ENCODE data around the gene EEF2KMT. TPM values are rescaled to one million over a fixed set of nuclear protein-coding genes. Genes with fewer than 3 reads are reported as not detected.
"Not testable (repeated sequence)": the region's sequence is repeated elsewhere in the genome, so short reads cannot be mapped to it uniquely, and the experiment has no call there.

The EEF2KMT gene
- total RNA-seq, 6 experiments from 2014 or later, result 6.0 to 10.8 (median 7.4) TPM

DNA sequence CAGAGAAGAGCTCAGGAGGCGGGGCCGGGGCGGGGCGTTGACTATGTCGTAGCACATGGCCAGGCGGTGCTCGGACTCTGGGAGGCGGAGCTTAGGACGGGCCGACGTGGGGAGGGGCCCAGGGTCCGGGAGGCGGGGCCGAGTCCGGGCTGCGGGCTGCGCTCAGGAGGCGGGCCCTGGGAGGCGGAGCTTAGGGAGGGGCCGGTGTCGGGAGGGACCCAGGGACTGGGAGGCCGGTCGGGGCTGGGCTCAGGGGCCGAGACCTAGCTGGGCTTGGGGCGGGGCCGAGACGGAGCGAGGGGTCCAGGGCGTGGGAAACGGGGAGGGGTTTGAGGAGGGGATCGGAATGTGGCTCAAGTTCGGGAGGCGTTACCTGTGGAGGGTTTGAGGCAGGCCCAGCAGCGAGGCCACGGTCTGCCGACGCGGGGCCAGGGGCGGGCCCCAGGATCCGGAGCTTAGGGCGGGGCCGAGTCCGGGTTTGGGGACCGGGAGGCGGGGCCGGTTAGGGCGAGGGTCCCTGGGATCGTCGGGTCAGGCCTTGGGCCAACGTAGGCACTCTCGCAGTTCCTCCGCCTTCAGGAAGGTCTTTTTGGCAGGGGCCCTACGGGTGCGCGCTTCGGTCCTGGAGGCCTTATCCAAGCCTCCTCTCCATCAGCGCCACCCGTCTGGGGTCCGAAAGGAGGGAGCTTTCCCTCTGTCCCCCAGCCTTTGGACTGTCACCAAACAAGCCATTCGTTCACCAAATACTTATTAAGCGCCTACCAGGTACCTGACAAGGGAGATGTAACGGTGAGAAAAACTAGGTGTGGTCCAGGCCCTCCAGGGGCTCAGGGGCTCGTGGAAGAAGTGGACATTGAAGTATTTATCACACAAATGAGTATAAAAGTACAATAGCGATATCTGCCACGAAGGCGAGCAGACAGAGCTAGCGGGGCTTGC is 895 bp upstream of the EEF2KMT start:
- ATAC-seq; intact Hi-C loops (cut with DNase I); H3K27me3 ChIP-seq; H3K36me3 ChIP-seq; H3K4me1 ChIP-seq; H3K9me3 ChIP-seq: not testable (repeated sequence)
- under 1% methylated on average over 21 of the region's 67 CpGs for WGBS (ENCODE audit: insufficient coverage, low coverage, low lambda C conversion rate, missing lambda C conversion rate)
- peak; percentile 86 to 90 (median 89) for DNase-seq
- Histone ChIP-seq H3K4me3 (peak overlapping the region; percentile 54 to 66 (median 61)), H3K27ac (peak overlapping the region; percentile 28 to 53 (median 36))
- TF ChIP-seq POLR2A (IDR thresholded peaks at IDR 0.05), result peak; percentile 11

DNA sequence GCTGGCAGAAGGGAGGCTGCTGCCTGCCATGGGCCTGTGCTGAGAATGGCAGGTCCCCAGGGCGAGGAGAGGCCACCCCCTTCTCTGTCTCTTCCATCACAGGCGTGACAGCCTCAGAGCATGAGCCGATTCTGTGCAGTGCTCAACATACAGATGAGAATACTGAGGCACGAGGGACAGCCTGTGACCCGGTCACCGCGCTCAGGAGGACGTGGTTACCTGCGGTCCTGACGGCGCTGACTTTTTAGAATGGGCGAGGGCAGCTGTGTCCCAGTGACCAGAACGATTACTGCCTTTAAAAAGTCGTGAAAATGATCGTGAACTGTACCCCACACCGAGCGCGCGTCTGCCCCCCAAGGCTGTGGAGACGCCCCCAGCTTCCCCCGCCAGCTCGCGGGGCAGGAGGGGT is 530 bp downstream of the EEF2KMT start:
- H3K9me3 ChIP-seq; H3K36me3 ChIP-seq; H3K4me1 ChIP-seq; ATAC-seq; H3K27me3 ChIP-seq; intact Hi-C loops (cut with DNase I): not testable (repeated sequence)
- WGBS (ENCODE audit: insufficient coverage, low coverage, low lambda C conversion rate, missing lambda C conversion rate), result no CpG with 5 or more reads among the region's 23 CpGs
- Histone ChIP-seq H3K27ac (peak overlapping the region; percentile 31 to 51 (median 33)), H3K4me3 (peak overlapping the region; percentile 71 to 89 (median 79))
- peak in 1 of 3 donors; percentile 35 for DNase-seq

DNA sequence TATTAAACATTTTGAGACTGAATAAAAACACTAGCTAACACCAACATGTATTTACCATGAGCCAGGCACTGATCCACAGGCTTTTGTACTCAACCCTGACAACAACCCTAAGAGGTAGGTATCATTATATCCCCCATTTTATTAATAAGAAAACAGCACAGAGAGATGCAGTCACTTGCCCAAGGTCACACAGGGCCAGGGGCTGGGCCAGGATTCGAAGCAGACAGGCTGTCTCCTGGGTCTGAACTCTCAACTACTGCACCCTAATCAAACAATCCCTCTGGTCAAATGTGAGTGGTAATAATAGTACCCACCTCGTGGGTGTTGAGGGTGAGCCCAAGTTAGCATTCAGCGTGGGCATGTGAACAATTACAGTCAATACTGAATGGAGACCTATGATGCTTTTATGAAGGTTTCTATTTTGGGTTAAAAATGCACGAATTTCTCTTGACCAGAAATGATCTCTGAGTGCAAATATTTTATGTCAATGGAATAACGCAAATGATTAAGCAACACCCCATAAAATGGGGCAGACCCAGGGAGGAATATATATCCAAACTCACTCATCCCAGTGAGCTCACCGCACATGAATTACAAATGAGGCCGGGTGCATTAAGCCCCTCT is 1.0 kb downstream of the EEF2KMT start:
- ATAC-seq; DNase-seq; H3K27ac ChIP-seq; H3K36me3 ChIP-seq; H3K27me3 ChIP-seq; intact Hi-C loops (cut with DNase I); H3K9me3 ChIP-seq; H3K4me1 ChIP-seq: not testable (repeated sequence)
- WGBS (ENCODE audit: insufficient coverage, low coverage, low lambda C conversion rate, missing lambda C conversion rate), result 29% methylated on average over 7 of the region's 7 CpGs
- H3K4me3 ChIP-seq, result peak overlapping the region; percentile 71 to 89 (median 79)

DNA sequence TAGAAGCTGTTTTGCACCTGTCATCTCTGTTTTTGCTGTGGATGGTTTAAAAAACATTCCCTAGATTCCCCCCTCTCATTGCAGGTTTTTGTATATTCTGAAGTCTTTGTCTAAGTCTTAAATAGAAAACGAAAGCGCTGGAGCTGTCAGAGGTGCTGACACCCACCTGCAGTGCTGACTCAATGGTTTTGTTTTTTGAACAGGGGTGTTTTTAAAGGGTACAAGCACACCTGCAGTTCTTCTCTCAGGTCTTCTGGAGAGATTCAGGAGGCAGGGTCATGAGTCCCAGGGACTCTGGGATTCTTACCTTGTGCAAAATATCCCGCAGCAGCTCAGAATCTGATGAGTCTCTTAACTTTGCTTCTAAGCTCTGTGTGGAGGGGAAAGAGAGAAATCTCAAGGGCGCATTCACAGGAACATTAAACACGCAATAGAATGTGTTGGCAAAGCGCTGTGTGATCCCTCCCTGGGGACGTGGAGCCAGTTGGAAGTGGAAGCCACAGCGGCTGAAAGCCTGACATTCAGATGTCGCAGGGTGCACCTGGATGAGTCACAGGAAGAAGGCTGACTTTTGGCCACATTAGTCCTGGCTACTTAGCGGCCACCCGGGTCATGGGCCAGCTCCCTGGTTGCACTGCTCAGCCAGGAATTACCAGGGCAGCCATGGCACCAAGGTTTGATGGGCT is 2.3 kb downstream of the EEF2KMT start:
- H3K4me3 ChIP-seq; H3K27ac ChIP-seq; H3K36me3 ChIP-seq; H3K4me1 ChIP-seq; ATAC-seq; H3K9me3 ChIP-seq; DNase-seq; intact Hi-C loops (cut with DNase I); H3K27me3 ChIP-seq: not testable (repeated sequence)
- 90% methylated on average over 4 of the region's 11 CpGs for WGBS (ENCODE audit: insufficient coverage, low coverage, low lambda C conversion rate, missing lambda C conversion rate)

DNA sequence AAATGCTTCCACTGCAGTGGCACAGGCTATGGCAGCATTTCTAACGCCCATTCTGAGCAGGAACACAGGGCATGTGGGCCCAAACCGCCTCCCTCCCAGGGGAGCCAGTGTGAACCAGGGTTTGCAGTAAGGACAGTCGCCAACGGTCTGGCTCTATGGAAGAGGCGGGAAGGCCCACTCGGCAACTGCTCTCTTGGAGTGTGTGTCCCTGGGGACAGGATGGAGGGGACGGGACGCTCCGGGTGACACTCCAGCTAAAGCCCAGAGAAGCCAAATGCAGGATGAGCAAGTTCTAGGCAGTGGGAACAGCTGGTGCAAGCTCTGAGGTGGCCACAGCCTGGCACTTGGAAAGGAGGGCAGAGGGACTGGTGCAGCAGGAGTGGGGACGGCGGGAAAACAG is 3.8 kb downstream of the EEF2KMT start:
- intact Hi-C loops (cut with DNase I); DNase-seq; H3K9me3 ChIP-seq; H3K27me3 ChIP-seq; ATAC-seq; H3K4me3 ChIP-seq; H3K27ac ChIP-seq; H3K36me3 ChIP-seq; H3K4me1 ChIP-seq: not testable (repeated sequence)
- 92% methylated on average over 2 of the region's 11 CpGs for WGBS (ENCODE audit: insufficient coverage, low coverage, low lambda C conversion rate, missing lambda C conversion rate)

DNA sequence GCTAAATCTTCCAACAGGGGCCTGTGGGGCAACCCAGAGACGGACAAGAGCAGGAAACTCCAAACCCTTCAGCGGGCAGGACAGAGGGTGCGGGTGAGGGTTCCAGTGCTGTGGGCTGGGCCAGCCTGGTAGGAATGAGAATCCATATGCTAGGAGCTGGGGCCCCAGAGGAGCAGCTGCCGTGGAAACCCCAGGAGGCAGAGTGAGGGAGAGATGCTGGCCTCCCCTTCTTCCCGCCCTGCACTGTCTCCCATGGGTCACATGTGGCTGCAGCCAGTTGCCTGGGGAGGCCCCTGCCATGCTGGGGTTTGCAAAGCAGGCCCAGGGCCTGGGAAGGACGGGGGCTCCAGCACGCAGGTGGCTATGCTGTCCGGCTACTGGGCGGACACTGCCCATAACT is 4.5 kb downstream of the EEF2KMT start:
- WGBS (ENCODE audit: insufficient coverage, low coverage, low lambda C conversion rate, missing lambda C conversion rate), result 100% methylated on average over 1 of the region's 9 CpGs

DNA sequence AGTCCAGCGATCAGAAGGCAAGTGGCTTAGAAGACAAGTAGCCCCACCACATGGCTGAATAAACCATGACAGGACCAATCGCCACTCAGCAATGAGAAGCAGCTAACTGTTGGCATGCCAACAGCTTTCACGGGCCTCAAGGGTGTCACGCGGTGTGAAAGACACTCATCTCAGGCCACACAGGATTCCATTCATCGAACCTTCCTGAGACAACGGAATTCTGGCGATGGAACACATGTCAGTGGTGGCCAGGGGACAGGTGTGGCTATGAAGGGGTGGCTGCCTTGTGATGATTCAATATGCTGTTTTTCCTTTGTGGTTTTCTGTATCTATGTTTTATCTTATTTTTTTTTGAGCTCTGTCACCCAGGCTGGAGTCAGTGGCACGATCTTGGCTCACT is 7.0 kb downstream of the EEF2KMT start:
- WGBS (ENCODE audit: insufficient coverage, low coverage, low lambda C conversion rate, missing lambda C conversion rate), result 77% methylated on average over 2 of the region's 9 CpGs
- DNase-seq; intact Hi-C loops (cut with DNase I); H3K27ac ChIP-seq; H3K9me3 ChIP-seq; H3K36me3 ChIP-seq; H3K4me3 ChIP-seq; H3K27me3 ChIP-seq; H3K4me1 ChIP-seq; ATAC-seq: not testable (repeated sequence)

More for the DNA sequence above, 4.5 kb downstream of the EEF2KMT start:
- H3K27me3 ChIP-seq; ATAC-seq; H3K4me1 ChIP-seq; H3K9me3 ChIP-seq; H3K36me3 ChIP-seq; DNase-seq; H3K4me3 ChIP-seq; intact Hi-C loops (cut with DNase I); H3K27ac ChIP-seq: not testable (repeated sequence)

DNA sequence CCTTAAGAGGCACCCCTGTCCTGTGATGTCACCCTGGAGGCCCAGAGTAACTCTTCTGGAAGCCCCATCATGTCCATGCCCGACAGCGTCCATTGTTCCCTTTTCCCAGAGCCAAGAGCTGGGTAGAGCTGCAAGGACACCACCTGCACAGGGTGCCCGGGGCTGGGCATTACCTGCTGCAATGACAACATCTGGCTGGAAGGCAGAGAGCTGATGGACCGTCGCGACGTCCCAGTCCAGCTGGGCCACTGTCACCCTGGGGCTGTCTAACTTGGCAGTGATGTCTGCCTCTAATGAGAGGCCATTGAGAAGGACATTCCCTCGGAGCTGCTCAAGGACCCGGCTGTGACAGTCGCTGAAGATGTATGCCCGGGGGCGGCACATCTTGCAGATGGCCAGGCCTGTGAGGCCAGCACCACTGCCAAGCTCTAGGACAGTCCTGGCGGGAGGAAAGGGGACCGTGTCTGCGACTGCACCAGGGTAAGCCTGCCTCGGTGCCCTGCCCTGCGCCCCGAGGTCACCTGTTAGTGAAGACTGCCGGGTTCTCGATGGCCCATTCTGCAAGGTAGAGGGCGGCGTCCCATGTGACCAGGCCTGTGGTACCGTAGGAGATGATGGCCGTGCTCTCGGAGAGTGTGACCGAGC is 7.6 kb downstream of the EEF2KMT start:
- H3K27me3 ChIP-seq; H3K4me1 ChIP-seq; H3K36me3 ChIP-seq; H3K9me3 ChIP-seq; DNase-seq; H3K27ac ChIP-seq; ATAC-seq; intact Hi-C loops (cut with DNase I); H3K4me3 ChIP-seq: not testable (repeated sequence)
- no CpG with 5 or more reads among the region's 26 CpGs for WGBS (ENCODE audit: insufficient coverage, low coverage, low lambda C conversion rate, missing lambda C conversion rate)

DNA sequence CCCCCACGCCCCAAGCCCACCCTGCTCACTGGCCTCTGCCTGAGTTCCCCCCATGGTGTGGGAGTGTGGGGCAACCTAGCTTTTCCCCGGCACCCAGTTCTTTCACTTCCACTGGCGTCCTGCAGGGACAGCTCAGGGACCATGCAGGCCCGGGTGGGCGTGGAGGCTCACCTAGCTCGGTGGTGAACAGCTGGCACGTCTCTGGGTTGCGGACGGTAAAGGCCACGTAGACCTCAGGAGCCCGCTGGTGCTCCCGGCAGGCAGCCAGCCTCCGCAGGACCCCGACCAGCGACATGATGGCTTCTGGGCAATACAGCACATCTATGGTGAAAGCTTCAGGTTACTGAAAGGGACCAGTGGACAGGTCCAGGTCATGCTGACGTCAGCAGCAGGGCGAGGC is 8.7 kb downstream of the EEF2KMT start:
- ATAC-seq; intact Hi-C loops (cut with DNase I); DNase-seq; H3K27me3 ChIP-seq; H3K4me1 ChIP-seq; H3K9me3 ChIP-seq; H3K27ac ChIP-seq; H3K4me3 ChIP-seq: not testable (repeated sequence)
- peaks cover 0 to 11% (median 0%) of the 10 kb centered on the region in 4 donors for H3K36me3 ChIP-seq
- 88% methylated on average over 11 of the region's 17 CpGs for WGBS (ENCODE audit: insufficient coverage, low coverage, low lambda C conversion rate, missing lambda C conversion rate)

DNA sequence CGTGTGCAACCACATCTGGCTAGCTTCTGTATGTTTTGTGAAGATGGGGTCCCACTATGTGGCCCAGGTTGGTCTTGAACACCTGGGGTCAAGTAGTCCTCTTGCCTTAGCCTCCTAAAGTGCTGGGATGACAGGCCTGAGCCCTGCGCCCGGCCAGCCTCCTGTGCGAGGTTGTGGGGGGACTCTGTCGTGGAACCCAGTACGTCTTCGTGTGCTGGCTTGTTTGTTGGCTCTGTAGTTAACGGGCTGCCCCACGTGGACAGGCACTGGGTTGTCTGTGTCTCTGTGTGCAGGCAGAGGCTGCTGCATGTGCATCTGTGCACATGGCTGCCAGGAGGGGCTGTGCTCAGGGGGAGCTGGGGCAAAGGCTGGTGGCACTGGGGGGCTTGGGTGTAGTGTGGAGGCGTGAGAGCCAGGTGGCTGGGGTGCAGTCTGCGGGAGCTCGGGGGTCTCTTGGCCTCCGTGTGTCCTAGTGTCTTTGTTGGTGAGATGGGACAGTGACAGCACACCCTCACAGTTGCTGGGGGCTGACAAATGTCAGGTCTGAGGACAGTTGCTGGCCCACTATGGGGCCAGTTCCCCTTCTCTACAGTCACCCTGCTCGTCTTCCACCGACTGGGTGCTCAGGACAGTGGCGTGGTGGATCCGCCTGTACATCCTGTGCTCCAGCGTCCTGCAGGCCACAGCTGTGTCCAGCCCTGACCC is 9.4 kb downstream of the EEF2KMT start:
- not testable (repeated sequence) for ATAC-seq, DNase-seq

More for the DNA sequence above, 9.4 kb downstream of the EEF2KMT start:
- H3K27ac ChIP-seq; intact Hi-C loops (cut with DNase I); H3K27me3 ChIP-seq; H3K4me1 ChIP-seq; H3K9me3 ChIP-seq; H3K4me3 ChIP-seq: not testable (repeated sequence)
- peaks cover 0 to 11% (median 0%) of the 10 kb centered on the region in 4 donors for H3K36me3 ChIP-seq
- WGBS (ENCODE audit: insufficient coverage, low coverage, low lambda C conversion rate, missing lambda C conversion rate), result 100% methylated on average over 5 of the region's 18 CpGs
